Ovary (tissue), 9 donors: ENCODE results near the gene CEP55. TPM values are rescaled to one million over a fixed set of nuclear protein-coding genes. Genes with fewer than 3 reads are reported as not detected.

Experiments used
- DNase-seq, 5 donors: peaks; one replicate each; pipeline ENCODE4 v3.0.0-alpha.2; 2019 to 2020
- H3K27ac ChIP-seq, 2 donors: fragments of 200-600 bp; one replicate each; pipeline versions ENCODE4 v1.5.1 to v1.8.0; 2019 to 2022
- H3K27me3 ChIP-seq: fragments of 200-600 bp; one replicate; pipeline ENCODE4 v1.8.0; 2022
- H3K36me3 ChIP-seq: fragments of 200-600 bp; sonication (generic); one replicate; pipeline ENCODE4 v1.5.1; 2019
- H3K4me1 ChIP-seq: one replicate; pipeline ENCODE4 v1.8.1; 2013; ENCODE audit warnings: mild to moderate bottlenecking, moderate library complexity; ENCODE audit not compliant: insufficient read depth
- H3K4me3 ChIP-seq: fragments of 200-600 bp; sonication (generic); one replicate; pipeline ENCODE4 v1.5.1; 2017
- H3K9me3 ChIP-seq, 2 donors: fragments of 200-600 bp in 1 of 2; sonication (generic) in 1 of 2; one replicate each; pipeline versions ENCODE4 v1.5.1 to v1.8.1; 2013 to 2019; ENCODE audit warnings: mild to moderate bottlenecking in 1 of 2, moderate library complexity in 1 of 2
- EP300 ChIP-seq: sonication (generic); formaldehyde crosslinking; IDR thresholded peaks from one replicate; pipeline ENCODE4 v1.6.1; 2017; ENCODE audit warnings: antibody characterized with exemption
- POLR2A ChIP-seq: fragments of 450-650 bp; IDR thresholded peaks from one replicate; pipeline ENCODE4 v1.6.1; 2017; ENCODE audit warnings: antibody characterized with exemption, mild to moderate bottlenecking, moderate library complexity
- WGBS, 3 donors: extraction: QIAGEN DNeasy Blood & Tissue Kit in 1 of 3; methylation state at CpG; one replicate each; pipeline versions ENCODE4 v1.1.5 to v1.1.7; 2013 to 2017; 5-methylcytosine and 5-hydroxymethylcytosine counted together
- intact Hi-C, 4 donors: fragments of 100-400 bp; cut with DNase I; formaldehyde crosslinking; loops; one replicate each; pipeline versions ENCODE4 v1.11.0 to v1.15.1; 2022 to 2023
- polyA plus RNA-seq, 2 donors: library from polyadenylated mRNA; stranded (reverse); fragments of 200-250 nt in 1 of 2; fragments of 350-450 nt in 1 of 2; fragmentation: Illumina TruSeq in 1 of 2; extraction: RNeasy Lipid Tissue Mini Kit (QIAGEN cat#74804) in 1 of 2; gene quantifications; one replicate each; pipeline ENCODE4 v1.2.3, GENCODE V29; 2013 to 2014
- total RNA-seq, 7 donors: library from RNA; depleted of rRNA in 2 of 7; stranded (reverse); fragments of >200 nt in 2 of 7; fragmentation: NEBNext Ultra II Directional in 3 of 7; extraction: Animal tissue kit (Norgen Biotek cat#: 25700) in 3 of 7; gene quantifications; one replicate each; pipeline versions ENCODE4 v1.1.0 to v1.2.4, GENCODE V29; 2016 to 2023
- TF ChIP-seq, protein P1 (sequence below), 3 donors: fragments of 450-650 bp in 2 of 3; fragments of 200-600 bp in 1 of 3; IDR thresholded peaks; one replicate each; pipeline versions ENCODE4 v1.5.1 to v1.8.0; 2016 to 2022; ENCODE audit warnings: antibody characterized with exemption in 3 of 3, mild to moderate bottlenecking in 1 of 3
- donor health status: DM: no; HTN: no; CAD: no; lungs with moderate emphysema.
- donor health status: DM: no; HTN: no; CAD: no.
- donor health status: Bipolar disorder and iron deficiency.
- donor health status: DM: yes; HTN: yes; CAD: no.
- donor health status: DM: no; HTN: no; CAD: no.
- donor health status: DM: yes; HTN: yes; CAD: no.

Gene CEP55
- total and polyA plus RNA-seq, 9 donors: 0.12 to 2.0 (median 0.33) TPM; not detected in 2

DNA sequence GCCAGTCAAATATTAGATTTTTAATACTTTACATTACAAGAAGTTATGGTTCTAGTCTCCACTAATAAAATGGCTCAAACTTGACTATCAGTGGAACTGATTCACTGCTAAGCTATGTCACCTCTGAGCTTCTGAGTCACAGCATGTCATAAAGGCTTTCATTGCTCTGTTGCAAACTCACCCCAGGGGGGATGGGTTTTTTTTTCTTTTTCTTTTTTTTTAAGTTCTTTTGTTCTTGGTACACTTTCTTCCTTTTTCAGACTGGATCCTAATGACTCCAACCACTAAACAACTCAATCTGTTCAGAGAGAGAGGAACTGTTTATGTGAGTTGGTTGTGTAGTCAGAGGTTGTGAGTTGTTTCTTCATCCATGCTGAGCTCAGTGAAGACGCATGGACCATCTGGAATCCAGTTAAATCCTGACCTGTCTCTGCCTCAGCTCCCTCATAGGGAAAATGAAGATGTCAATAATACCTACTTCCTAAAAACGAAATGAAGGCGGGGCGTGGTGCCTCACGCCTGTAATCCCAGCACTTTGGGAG, 25.2 kb upstream of the CEP55 start:
- H3K27ac ChIP-seq: no peak overlapping the region
- intact Hi-C loops: no loop called here
- no peaks in the 10 kb centered on the region for H3K36me3 ChIP-seq
- 86 to 95% (median 87%) methylated on average over 5 of the region's 5 CpGs for WGBS, 3 donors
- H3K4me1 ChIP-seq: peaks cover 2% of the 10 kb centered on the region
- DNase-seq: no peak
- no peak overlapping the region for H3K4me3 ChIP-seq
- H3K27me3 ChIP-seq: no peaks in the 10 kb centered on the region
- TF ChIP-seq EP300 (no peak), POLR2A (no peak)
- TF ChIP-seq, protein P1, sequence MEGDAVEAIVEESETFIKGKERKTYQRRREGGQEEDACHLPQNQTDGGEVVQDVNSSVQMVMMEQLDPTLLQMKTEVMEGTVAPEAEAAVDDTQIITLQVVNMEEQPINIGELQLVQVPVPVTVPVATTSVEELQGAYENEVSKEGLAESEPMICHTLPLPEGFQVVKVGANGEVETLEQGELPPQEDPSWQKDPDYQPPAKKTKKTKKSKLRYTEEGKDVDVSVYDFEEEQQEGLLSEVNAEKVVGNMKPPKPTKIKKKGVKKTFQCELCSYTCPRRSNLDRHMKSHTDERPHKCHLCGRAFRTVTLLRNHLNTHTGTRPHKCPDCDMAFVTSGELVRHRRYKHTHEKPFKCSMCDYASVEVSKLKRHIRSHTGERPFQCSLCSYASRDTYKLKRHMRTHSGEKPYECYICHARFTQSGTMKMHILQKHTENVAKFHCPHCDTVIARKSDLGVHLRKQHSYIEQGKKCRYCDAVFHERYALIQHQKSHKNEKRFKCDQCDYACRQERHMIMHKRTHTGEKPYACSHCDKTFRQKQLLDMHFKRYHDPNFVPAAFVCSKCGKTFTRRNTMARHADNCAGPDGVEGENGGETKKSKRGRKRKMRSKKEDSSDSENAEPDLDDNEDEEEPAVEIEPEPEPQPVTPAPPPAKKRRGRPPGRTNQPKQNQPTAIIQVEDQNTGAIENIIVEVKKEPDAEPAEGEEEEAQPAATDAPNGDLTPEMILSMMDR (IDR thresholded peaks at IDR 0.05): no peak
- H3K9me3 ChIP-seq: no peaks in the 10 kb centered on the region

DNA sequence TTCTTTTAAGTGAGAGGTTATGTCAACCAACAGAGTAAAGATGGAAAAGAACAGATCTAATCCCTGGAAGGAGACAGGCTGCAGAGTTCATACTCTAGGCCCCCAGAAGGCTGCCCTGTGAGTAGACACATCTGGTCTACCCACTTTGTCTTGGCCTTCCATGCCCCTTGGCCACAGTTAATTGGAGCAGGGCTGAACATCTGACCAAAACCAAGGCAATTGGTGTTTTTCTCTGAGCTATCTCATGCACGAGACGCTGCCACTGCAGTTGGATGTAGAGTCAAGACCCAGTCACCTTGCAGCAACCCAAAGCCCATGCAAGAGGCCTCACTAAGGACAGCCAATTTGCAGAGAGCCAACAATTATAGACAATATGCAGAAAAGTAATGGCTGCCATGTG, 23.3 kb upstream of the CEP55 start:
- Histone ChIP-seq H3K4me1 (no peaks in the 10 kb centered on the region), H3K4me3 (no peak overlapping the region), H3K27me3 (no peaks in the 10 kb centered on the region), H3K9me3 (no peaks in the 10 kb centered on the region), H3K36me3 (no peaks in the 10 kb centered on the region), H3K27ac (no peak overlapping the region)
- TF ChIP-seq EP300: no peak
- no peak for DNase-seq
- WGBS, 3 donors: 93 to 98% (median 93%) methylated on average over 2 of the region's 2 CpGs
- intact Hi-C loops: no loop called here

DNA sequence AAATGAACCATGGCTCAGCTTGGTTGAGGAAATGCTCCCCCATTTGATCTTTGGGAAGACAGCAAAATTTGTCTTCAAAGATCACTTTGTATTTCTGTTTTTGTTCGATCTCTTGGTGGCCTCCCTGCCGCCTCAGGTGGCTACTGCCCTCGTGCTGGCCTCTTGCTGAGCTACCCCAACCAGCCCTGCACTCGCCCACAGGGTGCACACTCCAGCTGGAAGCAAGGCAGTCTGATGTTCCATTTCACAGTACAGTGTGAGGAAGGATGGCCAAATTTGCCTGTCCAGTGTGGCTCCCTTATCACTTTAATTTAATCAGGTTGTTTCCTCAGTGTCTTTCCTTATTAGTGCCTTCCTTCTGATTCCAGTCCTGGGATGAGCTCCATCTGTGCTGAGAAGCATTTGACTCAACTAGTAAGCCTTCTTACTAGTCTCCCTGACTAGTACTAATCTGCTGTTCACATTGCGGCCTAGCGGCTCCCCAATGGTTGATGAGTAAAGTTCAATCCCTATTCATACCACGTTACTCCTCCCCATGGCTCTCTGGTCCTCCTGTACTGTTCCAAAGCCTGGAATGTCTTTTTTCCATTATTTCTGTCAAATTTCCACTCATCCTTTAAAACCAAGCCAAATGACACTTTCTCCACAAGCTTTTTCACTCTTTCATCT, 22.5 kb upstream of the CEP55 start:
- Histone ChIP-seq H3K27ac (no peak overlapping the region), H3K9me3 (no peaks in the 10 kb centered on the region), H3K27me3 (no peaks in the 10 kb centered on the region), H3K36me3 (no peaks in the 10 kb centered on the region), H3K4me1 (no peaks in the 10 kb centered on the region), H3K4me3 (no peak overlapping the region)
- TF ChIP-seq EP300: no peak
- TF ChIP-seq, protein P1 (IDR thresholded peaks at IDR 0.05): no peak
- no peak for TF ChIP-seq POLR2A
- intact Hi-C loops: no loop called here
- no peak for DNase-seq
- WGBS, 3 donors: 76 to 83% (median 80%) methylated on average over 7 of the region's 7 CpGs

DNA sequence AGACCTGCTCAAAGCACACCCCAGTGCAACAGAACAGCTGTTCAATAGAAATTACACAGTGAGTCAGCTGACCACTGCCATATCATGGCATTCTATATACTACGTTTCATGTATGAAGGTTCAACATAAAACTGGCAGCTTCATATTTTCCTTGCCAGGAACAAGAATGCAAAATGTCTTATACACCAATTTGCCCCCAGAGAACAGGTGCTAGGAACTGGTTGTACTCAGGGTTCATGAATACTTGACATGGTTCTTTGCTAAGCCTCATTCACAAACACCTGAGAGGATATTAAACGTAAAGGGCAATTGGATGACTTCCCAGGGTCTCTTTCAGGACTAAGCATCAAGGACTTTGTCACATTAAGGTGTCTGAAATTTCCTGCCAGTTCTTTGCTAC, 21.2 kb upstream of the CEP55 start:
- no peaks in the 10 kb centered on the region for H3K36me3 ChIP-seq
- DNase-seq: no peak
- peaks cover 1% of the 10 kb centered on the region for H3K4me1 ChIP-seq
- 81 to 90% (median 81%) methylated on average over 2 of the region's 2 CpGs for WGBS, 3 donors
- no peak overlapping the region for H3K27ac ChIP-seq
- no peak overlapping the region for H3K4me3 ChIP-seq
- H3K27me3 ChIP-seq: no peaks in the 10 kb centered on the region
- intact Hi-C loops: no loop called here
- TF ChIP-seq, protein P1 (IDR thresholded peaks at IDR 0.05): no peak
- TF ChIP-seq POLR2A: no peak
- no peak for TF ChIP-seq EP300
- H3K9me3 ChIP-seq: no peaks in the 10 kb centered on the region

DNA sequence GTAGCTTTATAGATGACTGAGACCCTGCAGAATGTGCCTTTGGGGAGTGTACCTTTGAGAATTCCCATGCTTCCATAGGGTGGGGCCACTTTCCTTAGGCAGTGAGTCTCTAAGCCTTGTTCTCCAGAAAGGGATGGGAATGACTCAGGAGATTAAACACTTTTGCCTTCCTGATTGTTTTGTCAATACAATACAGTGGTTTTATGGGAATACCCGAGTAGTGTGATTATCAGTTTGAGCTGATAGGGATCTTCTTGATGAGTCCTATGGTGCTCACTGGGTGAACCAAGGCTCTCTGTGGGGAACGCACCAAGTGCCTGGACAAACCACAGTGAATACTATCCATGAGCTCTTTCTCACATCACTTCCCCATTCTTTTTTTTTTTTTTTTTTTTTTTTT, 20.5 kb upstream of the CEP55 start:
- intact Hi-C loops: no loop called here
- Histone ChIP-seq H3K4me3 (no peak overlapping the region), H3K27me3 (no peaks in the 10 kb centered on the region), H3K9me3 (no peaks in the 10 kb centered on the region), H3K27ac (no peak overlapping the region), H3K36me3 (no peaks in the 10 kb centered on the region), H3K4me1 (peaks cover 5% of the 10 kb centered on the region)
- no peak for DNase-seq
- WGBS, 3 donors: 57 to 81% (median 58%) methylated on average over 2 of the region's 2 CpGs
- TF ChIP-seq EP300 (no peak), POLR2A (no peak)
- TF ChIP-seq, protein P1 (IDR thresholded peaks at IDR 0.05): no peak
